Osteocyte (in vitro differentiated cells): Measurements from ENCODE around the gene ANTXR2. TPM values are rescaled to one million over a fixed set of nuclear protein-coding genes. Genes with fewer than 3 reads are reported as not detected.

Experiments
- DNase-seq: peaks from one replicate; pipeline ENCODE4 v3.0.0; 2021; ENCODE audit warnings: mixed read lengths; ENCODE audit not compliant: unreplicated experiment; ENCODE audit errors: extremely low spot score
- H3K27ac Mint-ChIP-seq: one replicate; pipeline ENCODE4 v1.8.0; 2021; ENCODE audit warnings: mild to moderate bottlenecking, mixed read lengths; ENCODE audit not compliant: unreplicated experiment
- H3K27me3 Mint-ChIP-seq: one replicate; pipeline ENCODE4 v1.8.0; 2021; ENCODE audit warnings: mixed read lengths; ENCODE audit not compliant: unreplicated experiment
- H3K36me3 Mint-ChIP-seq: one replicate; pipeline ENCODE4 v1.8.0; 2021; ENCODE audit warnings: mixed read lengths; ENCODE audit not compliant: unreplicated experiment
- H3K4me1 Mint-ChIP-seq: one replicate; pipeline ENCODE4 v1.8.0; 2021; ENCODE audit warnings: mixed read lengths; ENCODE audit not compliant: unreplicated experiment
- H3K4me3 Mint-ChIP-seq: one replicate; pipeline ENCODE4 v1.8.0; 2021; ENCODE audit warnings: mild to moderate bottlenecking, moderate library complexity, mixed read lengths; ENCODE audit not compliant: unreplicated experiment
- H3K9me3 Mint-ChIP-seq: one replicate; pipeline ENCODE4 v1.8.0; 2021; ENCODE audit warnings: mixed read lengths; ENCODE audit not compliant: unreplicated experiment
- total RNA-seq: library from RNA; stranded (reverse); gene quantifications from 2 replicates; pipeline ENCODE4 v1.2.1, GENCODE V29; 2021
- TF ChIP-seq, protein P1 (sequence below): fragments of 200-600 bp; sonication (generic); IDR thresholded peaks from 2 replicates; pipeline ENCODE4 v1.5.0; 2021; ENCODE audit warnings: antibody characterized with exemption, mild to moderate bottlenecking, moderate library complexity

The ANTXR2 gene
- total RNA-seq, 1 donor from 2014 or later: 35.3 TPM

DNA sequence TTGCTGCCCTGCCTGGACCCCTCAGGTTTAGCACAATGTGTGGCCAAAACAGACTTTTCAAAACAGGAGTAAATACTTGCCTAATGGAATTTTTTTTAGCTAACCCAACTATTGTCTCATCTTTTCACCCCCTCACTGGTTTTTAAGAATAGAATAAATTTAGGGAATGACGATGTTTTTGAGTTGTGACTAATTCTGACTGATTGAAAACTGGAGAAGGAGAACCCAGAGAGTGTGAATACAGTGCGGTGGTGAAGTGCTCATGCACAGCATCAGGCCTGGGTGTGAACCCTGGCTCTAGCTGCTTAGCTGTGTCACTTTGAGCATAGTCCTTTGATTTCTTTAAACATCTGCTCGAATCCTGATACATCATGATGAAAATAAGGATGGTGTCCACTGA is 10.5 kb downstream of the ANTXR2 start:
- H3K27ac Mint-ChIP-seq: no peak overlapping the region
- TF ChIP-seq, protein P1, sequence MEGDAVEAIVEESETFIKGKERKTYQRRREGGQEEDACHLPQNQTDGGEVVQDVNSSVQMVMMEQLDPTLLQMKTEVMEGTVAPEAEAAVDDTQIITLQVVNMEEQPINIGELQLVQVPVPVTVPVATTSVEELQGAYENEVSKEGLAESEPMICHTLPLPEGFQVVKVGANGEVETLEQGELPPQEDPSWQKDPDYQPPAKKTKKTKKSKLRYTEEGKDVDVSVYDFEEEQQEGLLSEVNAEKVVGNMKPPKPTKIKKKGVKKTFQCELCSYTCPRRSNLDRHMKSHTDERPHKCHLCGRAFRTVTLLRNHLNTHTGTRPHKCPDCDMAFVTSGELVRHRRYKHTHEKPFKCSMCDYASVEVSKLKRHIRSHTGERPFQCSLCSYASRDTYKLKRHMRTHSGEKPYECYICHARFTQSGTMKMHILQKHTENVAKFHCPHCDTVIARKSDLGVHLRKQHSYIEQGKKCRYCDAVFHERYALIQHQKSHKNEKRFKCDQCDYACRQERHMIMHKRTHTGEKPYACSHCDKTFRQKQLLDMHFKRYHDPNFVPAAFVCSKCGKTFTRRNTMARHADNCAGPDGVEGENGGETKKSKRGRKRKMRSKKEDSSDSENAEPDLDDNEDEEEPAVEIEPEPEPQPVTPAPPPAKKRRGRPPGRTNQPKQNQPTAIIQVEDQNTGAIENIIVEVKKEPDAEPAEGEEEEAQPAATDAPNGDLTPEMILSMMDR: no peak
- no peaks in the 10 kb centered on the region for H3K27me3 Mint-ChIP-seq
- no peaks in the 10 kb centered on the region for H3K9me3 Mint-ChIP-seq
- H3K36me3 Mint-ChIP-seq: peaks cover 24% of the 10 kb centered on the region
- no peak for DNase-seq
- no peaks in the 10 kb centered on the region for H3K4me1 Mint-ChIP-seq
- no peak overlapping the region for H3K4me3 Mint-ChIP-seq

DNA sequence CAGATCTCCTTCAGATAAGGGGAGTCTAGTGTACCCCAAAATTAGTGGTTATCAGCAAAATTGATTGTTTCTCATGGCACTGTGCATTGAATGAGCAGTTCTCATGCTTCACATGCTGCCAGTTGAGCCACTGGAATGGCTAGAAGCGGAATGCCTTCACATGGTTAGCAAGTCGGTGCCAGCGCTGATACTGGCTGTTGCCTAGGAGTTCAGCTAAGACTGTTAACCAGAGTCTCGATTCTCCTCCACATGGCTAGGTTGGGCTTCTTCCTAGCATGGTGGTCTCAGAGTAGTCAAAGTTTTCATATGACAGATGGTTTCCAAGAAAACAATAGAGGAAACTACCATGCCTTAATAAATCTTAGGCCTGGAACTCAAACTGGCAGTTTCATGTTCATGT is 12.2 kb downstream of the ANTXR2 start:
- Mint-ChIP-seq H3K27ac (no peak overlapping the region), H3K9me3 (no peaks in the 10 kb centered on the region), H3K4me1 (no peaks in the 10 kb centered on the region), H3K4me3 (no peak overlapping the region), H3K27me3 (no peaks in the 10 kb centered on the region), H3K36me3 (peaks cover 18% of the 10 kb centered on the region)
- no peak for DNase-seq
- TF ChIP-seq, protein P1: no peak

DNA sequence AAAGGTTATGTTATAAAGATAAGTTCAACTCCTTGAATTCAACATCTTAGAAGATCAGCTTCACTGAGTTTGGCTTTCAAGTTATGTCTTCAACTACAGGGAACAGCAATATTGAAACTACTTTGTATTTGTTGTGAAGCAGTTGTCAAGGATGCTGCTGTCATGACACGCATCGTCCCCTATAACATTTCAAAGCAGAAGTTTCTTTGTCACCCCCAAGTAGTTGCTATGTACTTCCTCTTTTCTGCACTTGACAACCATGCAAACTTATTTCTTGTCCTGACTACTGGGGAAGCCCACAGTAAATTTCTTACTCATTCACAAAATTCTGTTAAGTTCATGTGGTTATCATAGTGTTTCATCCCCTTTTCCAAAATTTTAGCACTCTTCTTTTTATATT is 14.3 kb downstream of the ANTXR2 start:
- no peaks in the 10 kb centered on the region for H3K27me3 Mint-ChIP-seq
- no peak for DNase-seq
- no peak overlapping the region for H3K27ac Mint-ChIP-seq
- no peaks in the 10 kb centered on the region for H3K4me1 Mint-ChIP-seq
- H3K36me3 Mint-ChIP-seq: peaks cover 24% of the 10 kb centered on the region
- H3K9me3 Mint-ChIP-seq: no peaks in the 10 kb centered on the region
- no peak overlapping the region for H3K4me3 Mint-ChIP-seq
- TF ChIP-seq, protein P1: no peak

DNA sequence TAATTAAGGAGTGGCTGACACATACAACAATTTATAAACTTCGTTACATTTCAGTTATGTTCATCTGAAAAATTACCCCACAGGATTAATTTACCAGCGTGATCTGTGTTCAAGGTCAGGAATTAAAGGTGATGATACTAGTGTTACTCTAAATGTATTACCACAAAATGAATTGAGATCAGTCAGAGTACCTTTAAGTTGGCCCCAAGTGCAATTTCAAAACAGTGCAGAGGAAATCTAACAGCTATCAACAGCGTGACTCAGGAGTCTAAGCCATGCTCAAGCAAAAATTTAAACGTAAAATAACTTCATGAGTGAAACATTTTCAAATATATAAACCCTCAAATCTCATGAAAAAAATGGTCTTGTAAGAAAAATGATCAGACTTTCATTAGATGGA is 18.7 kb downstream of the ANTXR2 start:
- no peak for DNase-seq
- Mint-ChIP-seq H3K27me3 (no peaks in the 10 kb centered on the region), H3K4me3 (no peak overlapping the region), H3K36me3 (peaks cover 35% of the 10 kb centered on the region), H3K27ac (no peak overlapping the region), H3K9me3 (no peaks in the 10 kb centered on the region), H3K4me1 (no peaks in the 10 kb centered on the region)
- TF ChIP-seq, protein P1: no peak

DNA sequence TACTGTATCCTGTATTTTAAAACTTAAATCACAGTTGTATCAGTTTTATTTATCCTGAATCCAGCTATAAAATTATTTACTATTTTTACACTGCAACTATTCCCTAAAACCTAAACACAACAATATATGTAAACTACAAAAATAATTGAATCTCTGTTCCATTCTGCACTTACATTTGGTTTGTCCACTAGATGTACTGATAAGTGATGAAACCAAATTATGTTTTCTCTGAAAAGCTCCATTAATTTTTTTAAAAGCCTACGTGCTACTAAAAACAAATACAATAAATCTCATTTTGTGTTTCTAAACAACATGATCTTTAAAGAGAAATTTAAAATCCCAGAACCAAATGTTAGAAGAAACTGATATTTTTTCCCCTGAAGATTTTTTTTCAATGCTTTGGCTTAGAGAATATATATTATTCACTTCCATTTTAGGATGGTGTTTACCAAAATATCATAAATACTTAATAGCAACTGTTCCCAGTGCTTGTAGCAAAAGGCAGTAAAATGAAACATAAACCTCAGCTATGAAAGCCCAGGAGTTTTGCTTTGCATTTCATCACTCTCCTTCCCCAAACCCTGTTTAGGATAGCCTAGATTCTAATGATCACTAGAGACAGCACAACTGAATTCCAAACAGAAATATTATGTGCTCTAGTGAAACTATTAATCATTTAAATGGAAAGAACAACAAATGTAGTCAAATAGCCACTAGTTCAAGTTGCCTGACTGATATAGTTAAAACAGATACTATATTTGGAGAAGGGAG is 19.7 kb downstream of the ANTXR2 start:
- Mint-ChIP-seq H3K27ac (no peak overlapping the region), H3K9me3 (no peaks in the 10 kb centered on the region), H3K27me3 (no peaks in the 10 kb centered on the region), H3K4me1 (no peaks in the 10 kb centered on the region), H3K36me3 (peaks cover 32% of the 10 kb centered on the region), H3K4me3 (no peak overlapping the region)
- TF ChIP-seq, protein P1: no peak
- DNase-seq: no peak
